GM19438 (cell line): ENCODE data around the gene DCLK2.
"Not testable (repeated sequence)": the region's sequence is repeated elsewhere in the genome, so short reads cannot be mapped to it uniquely, and the experiment has no call there.

Experiments
- ATAC-seq: cut with Tn5 transposase; IDR thresholded peaks from one replicate; pipeline ENCODE4 v1.9.1; 2021; ENCODE audit warnings: low read depth; ENCODE audit not compliant: unreplicated experiment

Gene DCLK2

DNA sequence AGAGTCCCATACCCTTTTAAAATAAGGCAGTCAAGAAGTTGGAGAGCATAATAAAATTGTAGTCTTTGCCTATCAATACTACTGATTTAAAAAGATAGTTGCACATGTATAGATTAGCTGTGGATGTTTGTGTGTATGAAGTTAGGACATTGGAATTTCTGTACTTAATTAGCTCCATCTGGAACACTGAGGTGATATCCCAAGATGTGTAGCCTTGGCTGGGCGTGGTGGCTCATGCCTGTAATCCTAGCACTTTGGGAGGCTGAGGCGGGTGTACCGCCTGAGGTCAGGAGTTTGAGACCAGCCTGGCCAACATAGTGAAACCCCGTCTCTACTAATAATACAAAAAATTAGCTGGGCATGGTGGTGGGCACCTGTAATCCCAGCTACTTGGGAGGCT lies 119.0 kb downstream of the DCLK2 start:
- not testable (repeated sequence) for ATAC-seq

DNA sequence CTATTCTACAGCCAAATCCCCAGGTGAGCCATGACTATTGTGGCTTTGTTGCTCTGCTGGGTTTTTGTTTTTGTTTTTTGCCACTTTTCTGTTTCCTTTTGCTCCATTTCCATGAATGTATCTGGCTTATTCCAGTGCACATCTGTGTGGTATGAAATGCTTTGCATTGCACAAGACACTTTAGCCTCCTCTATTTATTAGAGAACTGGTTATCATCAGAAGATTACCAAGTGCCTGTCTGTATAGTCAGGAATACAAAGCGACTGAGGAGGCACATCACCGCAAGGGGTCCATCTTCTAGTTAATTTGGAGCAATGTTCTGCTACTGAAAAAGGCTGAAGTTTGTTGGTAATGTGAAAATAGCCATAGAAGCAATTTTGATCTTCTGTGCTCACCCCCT lies 120.8 kb downstream of the DCLK2 start:
- ATAC-seq: no peak

DNA sequence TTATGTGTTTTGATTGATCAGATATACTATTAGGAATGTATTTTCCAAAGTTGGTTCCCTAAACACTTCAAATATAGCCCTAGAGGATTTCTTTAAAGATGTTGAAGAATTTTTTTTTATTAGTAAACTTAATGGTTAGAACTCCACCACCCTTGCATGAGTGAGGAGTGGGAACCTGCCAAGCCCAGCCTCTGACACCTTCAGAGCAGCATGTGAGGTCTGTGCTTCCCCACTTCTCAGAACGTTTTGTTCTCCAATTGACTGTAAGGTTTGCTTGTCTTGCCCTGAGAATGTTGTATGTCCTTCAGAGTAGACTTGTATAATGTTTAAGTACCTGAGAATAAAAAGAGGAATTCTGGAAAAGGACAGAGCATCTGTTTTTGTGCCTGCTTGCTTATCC lies 126.8 kb downstream of the DCLK2 start:
- ATAC-seq: no peak

DNA sequence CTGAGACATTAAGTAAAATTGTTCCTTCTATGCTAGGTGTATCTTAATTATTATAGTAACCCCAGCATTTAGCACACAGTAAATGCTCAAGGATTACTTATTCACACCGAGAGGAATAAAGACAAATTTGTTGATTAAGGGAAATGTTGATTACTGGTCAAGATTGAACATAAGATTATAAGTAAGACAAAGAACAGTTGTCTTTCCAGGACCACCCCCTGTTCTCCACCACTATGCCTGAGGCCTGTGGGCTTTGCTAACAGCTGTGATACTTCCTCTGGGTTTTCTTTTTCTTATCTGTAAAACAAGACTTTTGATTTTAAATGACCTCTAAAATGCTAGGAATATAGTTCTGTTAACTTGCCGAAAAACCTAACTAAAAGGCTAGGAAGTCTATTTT lies 128.0 kb downstream of the DCLK2 start:
- ATAC-seq: no peak

DNA sequence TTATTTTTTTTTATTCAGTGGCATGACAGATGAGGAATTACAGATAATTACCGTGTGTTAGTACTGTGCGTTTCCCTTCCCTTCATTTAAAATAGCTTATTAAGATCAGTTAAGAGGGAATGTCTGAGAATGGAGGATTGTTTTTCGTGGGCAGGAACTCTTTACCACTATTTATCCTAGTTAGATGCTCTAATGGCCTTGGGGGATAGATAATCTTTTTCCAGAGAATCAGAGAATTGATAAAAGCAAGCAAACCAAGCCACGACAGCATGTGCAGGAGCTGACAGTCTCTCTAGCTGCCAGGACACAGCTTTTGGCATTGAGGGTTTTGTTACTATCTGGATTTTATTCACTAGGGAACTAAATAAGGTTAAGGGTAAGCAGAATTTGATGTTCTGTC lies 128.7 kb downstream of the DCLK2 start:
- ATAC-seq: no peak

DNA sequence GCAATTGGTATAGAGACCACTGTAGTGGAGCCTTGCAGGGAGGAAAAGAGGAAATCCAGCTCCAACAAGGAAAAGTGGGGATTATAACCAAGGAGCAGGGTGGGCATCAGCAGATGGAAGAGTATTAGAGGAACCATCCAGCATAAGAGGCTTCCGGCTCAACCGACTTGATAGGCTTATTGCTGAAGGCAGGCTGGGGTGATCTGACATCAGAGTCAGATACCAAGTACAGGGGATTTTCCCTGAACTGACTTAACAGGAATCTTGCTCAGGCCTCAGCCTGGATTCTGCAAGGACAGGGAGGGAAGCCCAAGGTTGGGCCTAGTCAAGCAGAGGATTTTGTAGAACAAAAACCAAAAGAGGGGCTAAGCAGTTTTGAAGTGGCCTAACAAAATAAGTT lies 129.6 kb downstream of the DCLK2 start:
- no peak for ATAC-seq

DNA sequence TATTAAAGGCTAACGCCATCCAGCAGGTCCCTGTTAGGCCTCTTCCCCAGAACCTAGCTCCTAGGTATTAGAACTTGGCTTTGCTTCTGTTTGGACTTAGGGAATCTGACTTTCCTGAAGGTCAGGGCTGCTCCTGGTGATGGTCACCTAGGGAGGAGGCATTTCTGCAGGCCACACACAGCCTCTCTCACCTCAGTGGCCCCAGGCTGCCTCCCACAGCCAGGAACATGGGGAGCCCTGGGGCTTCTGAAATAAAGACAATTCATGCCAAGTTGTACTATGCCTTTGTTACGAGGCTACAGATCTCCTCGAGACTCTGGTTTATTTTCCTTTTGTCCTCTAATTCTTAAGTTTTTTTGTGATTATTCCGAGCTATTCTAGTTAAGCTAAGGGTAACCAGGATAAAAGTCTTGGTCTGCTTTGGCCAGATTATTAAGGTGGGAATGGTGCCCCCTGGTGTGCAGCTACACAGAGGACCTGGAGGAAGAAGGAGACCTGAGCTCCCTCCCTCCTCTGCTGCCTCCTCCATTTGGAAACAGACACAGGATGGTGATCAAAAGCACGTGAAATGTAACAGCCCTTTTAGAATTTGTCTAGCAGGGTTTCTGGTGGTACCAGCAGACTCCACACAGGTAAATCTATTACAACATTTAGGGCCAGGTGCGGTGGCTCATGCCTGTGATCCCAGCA lies 131.0 kb downstream of the DCLK2 start:
- peak; percentile 77 for ATAC-seq

DNA sequence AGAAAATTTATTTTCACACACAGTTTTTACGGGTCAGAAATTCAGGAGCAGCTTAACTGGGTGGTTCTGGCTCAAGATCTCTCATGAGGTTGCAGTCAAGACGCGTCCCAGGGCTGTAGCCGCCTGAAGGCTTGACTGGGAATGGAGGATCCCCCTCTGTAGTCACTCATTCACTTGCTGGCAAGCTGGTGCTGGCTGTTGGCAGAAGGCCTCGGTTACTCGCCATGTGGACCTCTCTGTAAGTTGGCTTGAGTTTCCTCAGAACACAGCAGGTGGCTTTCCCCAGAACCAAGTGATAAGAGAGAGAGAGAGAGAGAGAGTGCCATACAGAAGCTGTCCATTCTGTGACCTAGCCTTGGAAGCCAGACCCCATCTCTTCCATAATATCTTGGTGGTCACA lies 132.8 kb downstream of the DCLK2 start:
- ATAC-seq: no peak

DNA sequence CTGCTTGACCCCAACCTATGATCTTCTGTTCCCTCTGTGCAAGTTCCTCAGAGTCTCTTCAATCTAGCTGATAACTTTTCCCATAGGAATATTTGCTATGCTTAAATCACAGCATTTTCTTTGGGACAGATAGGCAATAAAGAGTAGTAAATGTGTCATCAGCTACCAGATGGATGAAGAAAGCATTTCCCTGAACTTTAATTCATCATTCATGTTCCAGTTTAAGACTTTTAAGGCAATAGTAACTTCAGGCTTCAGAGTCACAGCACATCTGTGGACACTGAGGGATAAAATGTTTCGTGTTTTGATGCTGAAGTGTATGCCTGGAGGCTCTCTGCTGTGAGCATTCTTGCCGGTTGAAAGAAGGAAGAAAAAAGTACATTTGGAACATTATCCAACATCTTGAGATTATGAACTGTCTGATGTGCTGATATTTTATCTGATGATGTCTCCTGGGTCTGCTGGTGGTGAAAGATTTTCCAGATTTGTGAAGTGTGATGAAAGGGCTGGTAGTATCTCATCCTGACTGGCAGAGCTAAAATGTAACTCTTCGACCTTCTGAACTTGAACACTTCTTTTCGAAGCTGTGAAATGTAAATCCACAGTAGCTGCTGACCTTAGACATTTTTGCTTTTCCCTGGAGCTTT lies 133.7 kb downstream of the DCLK2 start:
- ATAC-seq: no peak

DNA sequence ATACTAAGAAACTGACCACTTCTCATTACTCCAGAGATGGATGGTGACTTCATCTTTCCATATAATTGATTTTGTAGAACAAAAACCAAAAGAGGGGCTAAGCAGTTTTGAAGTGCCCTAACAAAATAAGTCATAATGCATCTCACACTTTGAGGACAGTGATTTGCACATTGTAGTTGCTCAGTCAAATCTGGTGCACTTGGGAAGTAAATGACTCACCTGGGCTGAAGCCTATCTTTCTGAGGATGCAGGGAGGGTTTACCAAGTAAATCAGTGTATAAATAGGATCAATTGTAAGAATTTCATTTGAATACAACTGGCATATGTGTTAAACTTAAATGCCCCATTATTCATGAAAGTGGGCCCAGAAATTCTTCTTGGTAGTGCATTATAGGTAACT lies 134.2 kb downstream of the DCLK2 start:
- ATAC-seq: no peak

DNA sequence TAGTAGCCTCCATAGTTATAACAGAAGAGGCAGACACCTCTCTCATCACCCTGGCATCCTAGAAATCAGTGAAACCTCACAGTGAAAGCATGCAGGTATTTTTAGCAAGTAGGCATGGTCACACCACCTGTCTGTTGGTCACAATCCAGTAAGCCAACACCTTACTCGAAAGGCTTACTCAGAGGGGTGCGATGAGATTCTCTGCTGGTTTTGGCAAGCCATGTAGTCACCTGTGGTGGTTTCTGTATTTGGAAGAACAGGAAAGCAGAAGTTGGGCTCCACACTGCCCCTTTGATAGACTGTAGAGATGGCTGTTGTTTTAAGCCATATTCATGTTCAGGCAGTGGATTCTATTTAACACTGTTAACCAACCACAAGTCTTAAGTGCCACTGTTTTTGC lies 134.7 kb downstream of the DCLK2 start:
- ATAC-seq: no peak

DNA sequence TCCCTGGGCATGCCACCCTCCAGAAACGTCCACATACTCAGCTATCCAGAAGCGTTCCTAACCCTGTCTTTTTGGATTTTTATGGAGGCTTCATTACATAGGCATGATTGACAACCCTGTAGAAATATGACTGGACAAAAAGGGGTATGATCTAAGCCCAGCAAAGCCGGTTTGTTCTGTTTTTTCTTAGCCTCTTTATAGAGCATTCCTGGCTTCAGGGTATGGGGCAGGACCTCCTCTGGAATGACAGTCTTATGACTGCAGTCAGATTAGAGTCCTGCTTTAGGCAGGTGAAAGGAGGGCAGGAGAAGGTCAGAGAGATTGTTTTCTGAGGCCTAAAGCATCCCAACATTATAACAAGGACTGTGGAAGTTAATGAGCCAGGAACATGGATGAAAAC lies 137.4 kb downstream of the DCLK2 start:
- no peak for ATAC-seq

DNA sequence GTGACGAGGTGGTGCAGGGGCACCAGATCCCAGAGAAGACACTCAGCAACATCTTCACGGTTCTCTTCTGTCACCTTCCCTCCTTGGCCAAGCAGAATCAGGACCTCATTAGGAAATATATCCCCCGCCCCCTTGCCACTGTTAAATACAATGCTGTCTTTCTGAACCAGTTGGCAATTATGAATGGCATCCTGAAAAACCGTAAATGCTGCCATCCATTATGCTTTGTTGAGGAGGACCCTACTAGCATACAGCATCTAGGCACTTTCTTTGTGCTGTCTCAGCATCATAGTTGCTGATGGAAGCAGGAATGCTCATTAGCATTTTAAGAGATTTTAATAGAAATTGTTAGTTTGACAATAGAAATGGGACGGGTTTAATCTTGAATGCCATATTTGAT lies 138.5 kb downstream of the DCLK2 start:
- ATAC-seq: no peak

DNA sequence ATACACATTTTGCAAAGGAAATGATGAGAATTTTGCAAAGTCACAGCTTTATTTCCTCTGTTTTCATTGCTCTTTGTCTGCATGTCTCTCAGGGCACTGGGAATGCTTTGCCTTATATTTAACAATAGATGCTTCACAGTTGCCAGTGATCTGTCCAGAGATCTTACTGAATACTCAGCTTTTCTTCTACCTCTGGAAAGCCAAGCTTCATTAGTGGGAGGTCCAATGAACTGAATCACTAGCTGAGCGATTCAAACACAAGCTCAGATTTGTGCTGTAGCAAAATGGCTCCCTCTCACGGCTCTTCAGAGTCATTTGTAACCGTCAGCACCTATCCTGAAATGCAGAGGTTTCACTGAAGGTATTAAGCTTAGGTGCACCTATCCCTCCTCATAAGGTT lies 138.9 kb downstream of the DCLK2 start:
- ATAC-seq: no peak

DNA sequence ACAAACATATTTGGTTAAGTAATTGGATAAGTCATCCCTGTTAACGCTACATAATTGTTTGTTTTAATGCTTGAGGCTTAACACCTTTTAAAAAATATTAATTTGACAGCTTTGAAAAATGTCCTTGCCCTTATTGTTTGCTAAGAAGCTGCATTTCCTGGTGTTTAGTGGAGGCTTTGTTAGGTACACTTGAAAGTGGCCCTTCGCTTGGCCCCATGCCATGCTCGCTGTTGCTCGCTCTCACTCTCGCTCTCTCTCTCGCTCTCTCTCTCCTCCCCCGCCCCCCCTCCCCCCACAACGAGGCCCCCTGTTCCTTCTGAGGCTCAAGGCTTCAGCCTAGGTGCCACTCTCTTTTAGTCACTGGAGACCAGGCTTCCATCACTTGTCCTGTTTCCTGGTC lies 139.6 kb downstream of the DCLK2 start:
- no peak for ATAC-seq

DNA sequence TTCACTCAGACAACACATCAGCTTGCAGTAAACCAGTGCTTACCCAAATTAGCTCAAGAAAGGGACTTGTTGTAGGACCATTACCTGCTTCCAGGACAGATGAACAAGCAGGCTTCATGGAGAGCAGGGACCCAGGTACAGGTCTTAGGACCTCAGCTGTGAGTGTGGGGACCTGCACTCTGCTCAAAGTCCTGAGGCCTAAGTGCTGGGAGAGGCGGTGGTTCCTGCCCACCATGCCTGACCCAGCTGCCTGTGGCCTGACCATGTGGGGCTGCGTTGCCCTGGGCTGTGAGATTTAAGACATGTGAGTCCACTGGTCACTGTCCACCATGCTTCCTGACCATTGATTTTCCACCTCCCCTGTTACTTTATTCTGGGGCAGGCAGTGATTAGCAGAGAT lies 140.2 kb downstream of the DCLK2 start:
- no peak for ATAC-seq

DNA sequence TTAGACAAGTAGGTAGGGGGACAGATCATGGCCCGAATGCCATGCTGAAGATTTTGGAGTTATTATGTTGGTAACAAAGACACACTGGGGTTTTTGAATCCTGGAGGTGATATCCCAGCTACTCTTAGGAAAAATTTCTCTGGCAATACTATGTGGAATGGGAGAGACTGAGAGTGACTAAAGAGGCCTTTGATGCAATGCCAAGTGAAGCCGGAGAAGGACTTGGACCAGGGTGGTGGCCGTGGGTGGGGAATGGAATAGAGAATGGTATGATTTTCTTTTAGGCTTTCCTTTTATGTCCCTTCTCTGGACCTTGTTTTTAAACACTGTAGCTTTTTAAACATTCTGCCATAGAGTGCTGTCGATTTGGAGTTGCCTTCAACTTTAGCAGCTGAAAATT lies 141.6 kb downstream of the DCLK2 start:
- ATAC-seq: no peak

DNA sequence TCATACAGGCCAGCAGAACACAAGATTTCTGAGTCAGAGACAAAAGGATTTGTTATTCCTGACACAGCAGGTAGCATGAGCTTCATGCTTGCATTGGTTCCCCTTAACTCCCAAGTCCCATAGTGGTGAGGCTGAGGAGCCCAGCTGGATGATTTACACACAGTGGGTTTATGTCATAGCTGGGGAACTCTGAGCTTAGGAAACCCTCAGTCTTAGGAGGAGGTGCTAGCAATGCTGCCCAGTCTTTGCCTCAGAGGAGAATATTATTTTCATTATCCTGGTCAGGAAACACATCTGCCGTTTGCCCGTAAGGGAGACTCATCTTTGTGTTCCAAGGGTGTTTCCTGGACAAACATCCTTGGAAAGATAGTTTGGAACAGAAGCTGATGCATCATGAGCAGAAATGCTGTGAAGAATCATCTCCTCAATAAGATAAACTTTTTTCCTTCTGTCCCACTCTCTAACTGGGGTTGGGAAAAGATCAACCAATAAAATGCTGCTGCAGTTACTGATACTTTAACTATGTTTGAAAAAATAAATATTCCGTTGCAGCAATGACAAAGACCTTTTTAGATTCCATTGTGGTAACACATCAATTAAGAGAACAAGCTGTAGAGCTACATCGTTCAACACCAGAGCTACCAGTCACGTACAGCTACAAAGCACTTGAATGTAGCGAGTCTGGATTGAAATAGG lies 146.8 kb downstream of the DCLK2 start:
- ATAC-seq: no peak

DNA sequence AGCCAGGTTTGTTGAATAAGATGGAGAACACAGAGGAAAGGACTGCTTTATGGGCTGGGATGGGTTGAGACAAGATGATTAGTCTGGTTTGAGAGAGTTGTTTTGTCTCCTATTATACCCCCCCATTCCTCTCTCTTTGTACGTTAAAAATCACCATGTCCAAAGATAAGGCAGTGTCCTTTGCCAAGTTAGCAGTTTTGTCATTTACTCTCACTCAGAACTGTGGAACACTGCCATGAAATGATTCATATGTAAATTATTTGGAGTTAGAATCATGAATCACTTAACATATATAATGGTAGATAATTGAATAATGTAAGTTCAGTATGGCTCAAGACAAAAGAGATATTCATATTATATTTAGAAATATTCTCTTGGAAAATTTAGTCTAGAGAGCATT lies 151.3 kb downstream of the DCLK2 start:
- no peak for ATAC-seq

DNA sequence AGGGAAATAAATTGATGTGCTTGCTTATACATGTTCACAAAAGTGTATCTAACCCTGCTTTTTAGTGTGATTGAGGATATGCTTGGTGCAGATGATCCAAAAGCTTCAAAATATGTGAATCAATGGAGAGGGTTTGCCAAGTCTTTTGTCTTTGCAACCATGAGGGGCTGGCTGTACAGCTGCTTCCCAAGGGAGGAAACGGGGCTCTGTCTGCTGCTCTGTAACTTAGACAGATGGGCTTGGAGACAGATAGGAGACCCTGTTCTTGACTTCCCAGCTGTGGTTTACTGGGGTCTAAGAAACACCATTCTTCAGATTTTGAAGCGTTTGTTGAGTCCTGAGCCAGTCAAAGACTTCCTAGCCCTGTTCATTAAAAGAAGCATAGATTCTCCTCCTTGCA lies 152.3 kb downstream of the DCLK2 start:
- ATAC-seq: no peak

DNA sequence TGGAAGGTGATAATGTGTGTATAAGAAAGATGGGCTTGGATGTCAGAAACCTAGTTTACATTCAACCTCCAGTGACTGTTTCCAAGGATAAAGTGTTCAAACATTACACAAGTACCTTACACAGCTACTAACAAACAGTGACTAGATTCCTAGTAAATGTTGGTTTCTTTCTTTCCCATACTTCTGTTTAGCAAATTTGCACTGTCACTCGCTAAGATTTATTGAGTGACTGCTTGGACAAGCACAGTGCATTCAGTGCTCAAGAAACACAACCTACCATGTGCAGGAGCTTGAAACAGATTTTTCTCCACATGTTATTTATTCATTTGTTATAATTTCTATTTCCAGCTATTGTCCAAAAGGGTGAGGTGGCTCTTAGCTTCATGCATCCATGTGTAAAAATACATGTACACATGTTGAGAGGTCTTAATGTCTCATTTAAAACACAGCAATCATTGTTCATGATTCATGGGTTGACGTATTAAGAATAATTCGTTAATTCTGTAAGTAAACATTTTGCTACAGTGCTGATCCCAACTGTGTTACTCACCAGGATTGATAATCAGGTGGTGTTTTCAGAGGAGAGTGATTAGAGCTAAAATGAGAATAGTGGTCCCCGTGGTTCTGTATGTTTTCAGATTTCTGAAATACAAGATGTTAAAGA lies 153.0 kb downstream of the DCLK2 start:
- no peak for ATAC-seq

DNA sequence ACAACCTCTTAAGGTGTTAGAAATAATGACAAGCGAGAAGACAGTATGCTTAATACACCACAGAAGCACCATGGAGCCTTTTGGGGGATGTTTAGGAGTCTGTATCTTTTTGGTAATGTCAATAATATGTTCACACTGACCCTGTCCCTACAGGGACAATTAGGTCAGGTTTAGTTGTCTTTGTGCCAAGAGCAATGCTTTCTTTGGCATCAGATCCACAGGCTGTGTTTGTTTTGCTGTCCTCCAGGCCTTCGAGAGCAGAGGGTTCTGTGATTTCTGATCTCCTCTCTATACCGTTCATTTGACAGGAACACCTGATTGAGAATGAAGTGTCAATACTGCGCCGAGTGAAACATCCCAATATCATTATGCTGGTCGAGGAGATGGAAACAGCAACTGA lies 153.8 kb downstream of the DCLK2 start:
- no peak for ATAC-seq
